Activated CD4-positive, alpha-beta T cell treated with anti-CD3 and anti-CD28 coated beads, Interleukin-2, amount 10 ng/mL, durations not matched to agents 24 days and 14 days (primary cell): ENCODE data around the gene FAT4. TPM values are rescaled to one million over a fixed set of nuclear protein-coding genes. Genes with fewer than 3 reads are reported as not detected.

Experiments used
- DNase-seq: peaks from one replicate; pipeline ENCODE4 v3.0.0; 2022
- H3K27ac Mint-ChIP-seq: one replicate; pipeline ENCODE4 v1.8.0; 2022; ENCODE audit warnings: mild to moderate bottlenecking, mixed read lengths
- H3K27me3 Mint-ChIP-seq: one replicate; pipeline ENCODE4 v1.8.0; 2022; ENCODE audit warnings: mixed read lengths
- H3K36me3 Mint-ChIP-seq: one replicate; pipeline ENCODE4 v1.8.0; 2022; ENCODE audit warnings: low read depth, mild to moderate bottlenecking, mixed read lengths
- H3K4me1 Mint-ChIP-seq: one replicate; pipeline ENCODE4 v1.8.0; 2021; ENCODE audit warnings: mixed read lengths
- H3K4me3 Mint-ChIP-seq: one replicate; pipeline ENCODE4 v1.8.0; 2022; ENCODE audit warnings: mild to moderate bottlenecking, moderate library complexity, mixed read lengths
- H3K9me3 Mint-ChIP-seq: one replicate; pipeline ENCODE4 v1.8.0; 2021; ENCODE audit warnings: mixed read lengths
- intact Hi-C: fragments of 100-400 bp; cut with micrococcal nuclease; formaldehyde crosslinking; loops from one replicate; pipeline ENCODE4 v1.15.1; 2023
- total RNA-seq: library from RNA; stranded (reverse); gene quantifications from 2 replicates; pipeline ENCODE4 v1.2.3, GENCODE V29; 2022

Gene FAT4
- total RNA-seq, 1 donor from 2014 or later, result not detected

GRCh38 chr4:125306112-125306511 is 8.6 kb upstream of the FAT4 start:
- Mint-ChIP-seq H3K4me3 (no peak overlapping the region), H3K27ac (no peak overlapping the region), H3K9me3 (no peaks in the 10 kb centered on the region), H3K4me1 (no peaks in the 10 kb centered on the region), H3K36me3 (no peaks in the 10 kb centered on the region), H3K27me3 (no peaks in the 10 kb centered on the region)
- intact Hi-C loops, result no loop called here
- no peak for DNase-seq

GRCh38 chr4:125306533-125306932 is 8.2 kb upstream of the FAT4 start:
- H3K36me3 Mint-ChIP-seq, result no peaks in the 10 kb centered on the region
- no peak overlapping the region for H3K27ac Mint-ChIP-seq
- H3K4me3 Mint-ChIP-seq, result no peak overlapping the region
- no peaks in the 10 kb centered on the region for H3K9me3 Mint-ChIP-seq
- DNase-seq, result no peak
- intact Hi-C loops, result no loop called here
- H3K27me3 Mint-ChIP-seq, result no peaks in the 10 kb centered on the region
- H3K4me1 Mint-ChIP-seq, result no peaks in the 10 kb centered on the region

- DNase-seq, result no peak
- no peak overlapping the region for H3K4me3 Mint-ChIP-seq
- H3K36me3 Mint-ChIP-seq, result no peaks in the 10 kb centered on the region
- peaks cover 15% of the 10 kb centered on the region for H3K4me1 Mint-ChIP-seq
- no peaks in the 10 kb centered on the region for H3K9me3 Mint-ChIP-seq
- H3K27me3 Mint-ChIP-seq, result peaks cover 28% of the 10 kb centered on the region
- no peak overlapping the region for H3K27ac Mint-ChIP-seq
- intact Hi-C loops, result loop anchor here (5.0 kb wide), 2 partner anchors 1096 to 1291 kb away; no protein-coding TSS in a partner anchor
Measured at GRCh38 chr4:125311503-125311902, 3.3 kb upstream of the FAT4 start.

GRCh38 chr4:125313497-125313896 is 1.3 kb upstream of the FAT4 start:
- Mint-ChIP-seq H3K27me3 (peaks cover 48% of the 10 kb centered on the region), H3K27ac (no peak overlapping the region), H3K9me3 (no peaks in the 10 kb centered on the region), H3K4me1 (peaks cover 18% of the 10 kb centered on the region), H3K4me3 (peak overlapping the region; percentile 54), H3K36me3 (no peaks in the 10 kb centered on the region)
- intact Hi-C loops, result loop anchor here (5.0 kb wide), 2 partner anchors 1094 to 1289 kb away; no protein-coding TSS in a partner anchor
- peak; percentile 81 for DNase-seq

- Mint-ChIP-seq H3K36me3 (no peaks in the 10 kb centered on the region), H3K27me3 (peaks cover 51% of the 10 kb centered on the region), H3K9me3 (no peaks in the 10 kb centered on the region), H3K4me3 (peak overlapping the region; percentile 89), H3K27ac (peak overlapping the region; percentile 53), H3K4me1 (peaks cover 18% of the 10 kb centered on the region)
- no peak for DNase-seq
- intact Hi-C loops, result loop anchor here (5.0 kb wide), 2 partner anchors 1093 to 1288 kb away; no protein-coding TSS in a partner anchor
Measured at GRCh38 chr4:125313989-125314667, 627 bp upstream of the FAT4 start.

- no peaks in the 10 kb centered on the region for H3K9me3 Mint-ChIP-seq
Measured at GRCh38 chr4:125315576-125316400, 1.0 kb downstream of the FAT4 start.

GRCh38 chr4:125316401-125316790 is 1.6 kb downstream of the FAT4 start:
- DNase-seq, result no peak
- H3K27me3 Mint-ChIP-seq, result peaks cover 53% of the 10 kb centered on the region
- no peaks in the 10 kb centered on the region for H3K36me3 Mint-ChIP-seq
- intact Hi-C loops, result no loop called here
- H3K4me1 Mint-ChIP-seq, result peaks cover 18% of the 10 kb centered on the region
- H3K9me3 Mint-ChIP-seq, result no peaks in the 10 kb centered on the region
- peak overlapping the region; percentile 89 for H3K4me3 Mint-ChIP-seq
- H3K27ac Mint-ChIP-seq, result no peak overlapping the region

More at GRCh38 chr4:125315576-125316400, 1.0 kb downstream of the FAT4 start:
- Mint-ChIP-seq H3K27me3 (peaks cover 53% of the 10 kb centered on the region), H3K4me3 (peak overlapping the region; percentile 89), H3K4me1 (peaks cover 18% of the 10 kb centered on the region), H3K36me3 (no peaks in the 10 kb centered on the region), H3K27ac (no peak overlapping the region)
- DNase-seq, result peak; percentile 70
- intact Hi-C loops, result no loop called here

GRCh38 chr4:125316791-125317524 is 2.2 kb downstream of the FAT4 start:
- Mint-ChIP-seq H3K27ac (no peak overlapping the region), H3K9me3 (no peaks in the 10 kb centered on the region), H3K4me3 (peak overlapping the region; percentile 89), H3K27me3 (peaks cover 53% of the 10 kb centered on the region), H3K4me1 (peaks cover 18% of the 10 kb centered on the region), H3K36me3 (no peaks in the 10 kb centered on the region)
- intact Hi-C loops, result no loop called here
- no peak for DNase-seq

GRCh38 chr4:125317525-125317877 is 2.7 kb downstream of the FAT4 start:
- intact Hi-C loops, result no loop called here
- Mint-ChIP-seq H3K36me3 (no peaks in the 10 kb centered on the region), H3K4me3 (peak overlapping the region; percentile 30), H3K9me3 (no peaks in the 10 kb centered on the region), H3K27me3 (peaks cover 53% of the 10 kb centered on the region), H3K27ac (no peak overlapping the region), H3K4me1 (peaks cover 18% of the 10 kb centered on the region)
- no peak for DNase-seq

- intact Hi-C loops, result no loop called here
- H3K4me3 Mint-ChIP-seq, result no peak overlapping the region
- H3K27me3 Mint-ChIP-seq, result peaks cover 45% of the 10 kb centered on the region
- H3K27ac Mint-ChIP-seq, result no peak overlapping the region
- no peaks in the 10 kb centered on the region for H3K9me3 Mint-ChIP-seq
- peaks cover 14% of the 10 kb centered on the region for H3K4me1 Mint-ChIP-seq
- no peaks in the 10 kb centered on the region for H3K36me3 Mint-ChIP-seq
- no peak for DNase-seq
Measured at GRCh38 chr4:125319311-125319710, 4.6 kb downstream of the FAT4 start.

GRCh38 chr4:125321709-125322365 is 7.1 kb downstream of the FAT4 start:
- intact Hi-C loops, result no loop called here
- Mint-ChIP-seq H3K4me1 (no peaks in the 10 kb centered on the region), H3K9me3 (no peaks in the 10 kb centered on the region), H3K27me3 (peaks cover 21% of the 10 kb centered on the region), H3K36me3 (no peaks in the 10 kb centered on the region), H3K27ac (no peak overlapping the region), H3K4me3 (no peak overlapping the region)
- DNase-seq, result no peak

GRCh38 chr4:125322366-125322730 is 7.6 kb downstream of the FAT4 start:
- Mint-ChIP-seq H3K36me3 (no peaks in the 10 kb centered on the region), H3K4me3 (no peak overlapping the region), H3K27me3 (peaks cover 16% of the 10 kb centered on the region), H3K27ac (no peak overlapping the region), H3K9me3 (no peaks in the 10 kb centered on the region), H3K4me1 (no peaks in the 10 kb centered on the region)
- intact Hi-C loops, result no loop called here
- no peak for DNase-seq

GRCh38 chr4:125323654-125324053 is 8.9 kb downstream of the FAT4 start:
- Mint-ChIP-seq H3K36me3 (no peaks in the 10 kb centered on the region), H3K9me3 (no peaks in the 10 kb centered on the region), H3K27me3 (peaks cover 3% of the 10 kb centered on the region), H3K4me1 (no peaks in the 10 kb centered on the region), H3K27ac (no peak overlapping the region), H3K4me3 (no peak overlapping the region)
- no peak for DNase-seq
- intact Hi-C loops, result no loop called here
